Epithelial cell of esophagus (primary cell): ENCODE results near the gene SPATA25.
"Not testable (repeated sequence)": the region's sequence is repeated elsewhere in the genome, so short reads cannot be mapped to it uniquely, and the experiment has no call there.

Source experiments
- DNase-seq: peaks from one replicate; pipeline ENCODE4 v3.0.0; 2010; ENCODE audit warnings: low read depth
- H3K4me3 ChIP-seq: 2 replicates; pipeline ENCODE4 v1.5.1; 2011; ENCODE audit warnings: mild to moderate bottlenecking, low read length, control low read depth
- TF ChIP-seq, protein P1 (sequence below): IDR thresholded peaks from 2 replicates; pipeline ENCODE4 v1.5.1; 2011; ENCODE audit warnings: low read depth, mild to moderate bottlenecking, low read length, control low read depth, inconsistent platforms; ENCODE audit not compliant: insufficient read depth; ENCODE audit errors: missing control alignments

Gene SPATA25, protein sequence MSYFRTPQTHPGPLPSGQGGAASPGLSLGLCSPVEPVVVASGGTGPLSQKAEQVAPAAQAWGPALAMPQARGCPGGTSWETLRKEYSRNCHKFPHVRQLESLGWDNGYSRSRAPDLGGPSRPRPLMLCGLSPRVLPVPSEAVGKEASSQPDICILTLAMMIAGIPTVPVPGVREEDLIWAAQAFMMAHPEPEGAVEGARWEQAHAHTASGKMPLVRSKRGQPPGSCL

DNA sequence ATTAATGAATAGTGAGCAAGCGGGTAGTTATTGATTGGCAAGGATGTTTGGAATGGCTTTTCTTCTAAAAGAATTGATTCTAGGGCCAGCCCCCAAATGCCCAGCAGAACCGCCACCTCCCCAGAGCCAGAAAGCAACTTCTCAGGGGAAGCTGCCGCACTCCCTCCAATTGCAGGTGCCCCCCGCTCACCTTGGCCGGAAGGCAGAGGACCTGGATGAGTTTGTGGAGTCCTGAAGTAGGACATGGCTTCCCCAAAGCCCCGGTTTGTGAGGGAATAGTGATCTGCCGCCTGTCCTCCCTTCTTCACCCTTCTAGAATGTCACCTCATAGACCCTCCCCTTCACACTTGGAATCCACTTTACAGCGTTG lies at the start of gene SPATA25:
Gene SPATA25 (minus strand): TSS at position 277 of the 370 bp plus-strand sequence. CDS start 32 bp downstream, at position 245.
- H3K4me3 ChIP-seq: no peak within 1 kb of the TSS
- DNase-seq: no peak
- TF ChIP-seq, protein P1, sequence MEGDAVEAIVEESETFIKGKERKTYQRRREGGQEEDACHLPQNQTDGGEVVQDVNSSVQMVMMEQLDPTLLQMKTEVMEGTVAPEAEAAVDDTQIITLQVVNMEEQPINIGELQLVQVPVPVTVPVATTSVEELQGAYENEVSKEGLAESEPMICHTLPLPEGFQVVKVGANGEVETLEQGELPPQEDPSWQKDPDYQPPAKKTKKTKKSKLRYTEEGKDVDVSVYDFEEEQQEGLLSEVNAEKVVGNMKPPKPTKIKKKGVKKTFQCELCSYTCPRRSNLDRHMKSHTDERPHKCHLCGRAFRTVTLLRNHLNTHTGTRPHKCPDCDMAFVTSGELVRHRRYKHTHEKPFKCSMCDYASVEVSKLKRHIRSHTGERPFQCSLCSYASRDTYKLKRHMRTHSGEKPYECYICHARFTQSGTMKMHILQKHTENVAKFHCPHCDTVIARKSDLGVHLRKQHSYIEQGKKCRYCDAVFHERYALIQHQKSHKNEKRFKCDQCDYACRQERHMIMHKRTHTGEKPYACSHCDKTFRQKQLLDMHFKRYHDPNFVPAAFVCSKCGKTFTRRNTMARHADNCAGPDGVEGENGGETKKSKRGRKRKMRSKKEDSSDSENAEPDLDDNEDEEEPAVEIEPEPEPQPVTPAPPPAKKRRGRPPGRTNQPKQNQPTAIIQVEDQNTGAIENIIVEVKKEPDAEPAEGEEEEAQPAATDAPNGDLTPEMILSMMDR: no peak

DNA sequence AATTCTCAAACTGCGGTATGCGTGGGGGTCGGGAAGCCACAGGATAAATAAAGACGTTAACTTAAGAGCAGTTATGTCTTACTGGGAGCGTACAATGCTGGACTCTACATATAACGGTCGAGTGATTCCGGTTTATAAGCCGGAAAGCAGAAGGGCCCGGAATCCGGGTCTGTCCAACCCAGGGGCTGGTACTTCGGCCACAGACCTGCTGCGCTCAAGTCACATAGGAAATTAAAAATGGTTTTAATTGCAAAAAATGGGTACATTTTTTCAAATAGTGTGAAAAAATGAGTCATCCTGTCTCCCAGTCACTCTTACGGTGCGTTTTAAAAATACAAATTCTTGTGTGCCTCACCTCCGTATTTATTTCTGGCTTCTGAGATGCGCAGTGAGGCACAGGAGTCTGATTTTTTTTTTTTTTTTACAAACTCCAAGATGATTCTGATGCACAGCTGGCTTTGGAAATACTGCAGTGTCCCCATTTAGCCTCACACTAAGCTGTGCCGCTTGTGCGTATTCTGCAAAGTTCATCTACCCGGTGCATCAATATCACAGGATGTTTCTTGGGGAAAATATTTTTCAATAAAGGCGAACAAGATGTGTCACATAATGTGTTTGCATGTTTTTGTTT lies 48.1 kb upstream of the SPATA25 start:
- DNase-seq: no peak
- TF ChIP-seq, protein P1: no peak
- peak overlapping the region; percentile 95 for H3K4me3 ChIP-seq

DNA sequence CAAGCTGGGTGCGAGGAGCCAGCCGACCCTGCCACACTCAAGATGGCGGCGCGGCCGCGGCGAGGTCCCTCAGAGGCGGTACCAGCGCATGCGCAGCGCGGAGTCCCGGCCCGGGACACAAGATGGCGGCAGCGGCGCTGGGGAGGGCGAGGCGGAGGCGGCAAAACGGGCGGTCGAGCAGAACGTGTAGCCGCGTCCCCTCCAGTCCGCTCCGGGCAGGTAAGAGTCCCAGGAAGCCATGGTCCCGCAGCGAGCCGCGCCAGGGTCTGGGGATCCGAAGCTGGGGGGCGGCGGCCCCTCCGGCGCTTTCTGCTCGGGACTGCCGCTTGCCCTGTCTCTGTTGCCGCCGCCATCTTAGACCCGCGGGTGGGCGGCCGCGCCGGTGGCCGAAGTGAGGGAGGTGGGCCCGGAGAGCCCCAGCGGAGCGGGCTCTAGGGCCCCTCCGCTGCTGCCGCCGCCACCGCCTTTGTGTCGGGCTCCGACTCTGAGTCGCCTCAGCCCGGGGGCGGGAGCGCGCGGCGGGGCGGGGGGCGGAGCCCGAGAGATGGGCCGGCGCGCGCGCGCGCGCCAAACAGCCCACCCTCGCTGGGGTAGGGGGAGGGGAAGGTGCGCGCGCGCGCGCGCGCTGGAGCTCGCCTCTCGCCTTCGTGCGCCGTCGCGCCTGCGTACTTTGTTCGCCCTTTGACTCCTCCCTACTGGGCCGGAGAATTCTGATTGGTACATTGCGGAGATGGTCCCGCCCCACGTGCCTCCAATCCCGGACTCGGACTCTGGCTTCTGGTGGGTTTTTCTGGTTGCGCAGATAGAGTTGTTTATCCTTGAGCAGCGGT lies 47.4 kb upstream of the SPATA25 start, which contains the start of gene PCIF1:
Gene PCIF1 (plus strand): TSS at position 98 of the 830 bp plus-strand sequence. CDS start 4,317 bp downstream, outside the sequence.
- TF ChIP-seq, protein P1: no peak
- peak within 1 kb of the TSS; percentile 95 for H3K4me3 ChIP-seq
- peak; percentile 96 for DNase-seq

DNA sequence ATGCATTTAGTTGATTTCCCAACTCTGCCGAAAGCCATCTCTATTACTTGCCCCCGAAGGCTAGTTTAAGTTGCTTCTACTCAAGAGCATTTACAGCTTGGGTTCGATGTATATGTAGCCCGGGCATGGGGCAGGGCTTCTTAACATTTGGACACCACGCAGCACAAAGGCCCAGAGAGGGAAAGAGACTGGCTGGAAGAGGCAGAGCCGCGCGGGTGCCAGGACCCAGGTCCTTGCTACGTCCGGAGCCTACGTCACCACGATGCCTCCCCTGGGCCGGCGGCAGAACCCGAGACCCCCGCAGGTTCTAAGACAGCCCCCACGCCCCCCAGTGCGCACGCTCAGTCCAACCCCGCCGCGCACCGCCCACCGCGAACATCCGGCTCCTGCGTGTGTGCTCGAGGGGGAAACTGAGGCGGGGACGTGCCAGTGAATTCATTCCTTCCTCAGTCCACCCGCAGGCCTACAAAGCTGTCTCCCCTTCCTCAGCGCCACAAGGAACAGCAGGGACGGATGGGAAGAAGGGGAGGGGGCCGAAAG lies 46.7 kb upstream of the SPATA25 start:
- H3K4me3 ChIP-seq: peak overlapping the region; percentile 92
- no peak for DNase-seq
- TF ChIP-seq, protein P1: no peak

DNA sequence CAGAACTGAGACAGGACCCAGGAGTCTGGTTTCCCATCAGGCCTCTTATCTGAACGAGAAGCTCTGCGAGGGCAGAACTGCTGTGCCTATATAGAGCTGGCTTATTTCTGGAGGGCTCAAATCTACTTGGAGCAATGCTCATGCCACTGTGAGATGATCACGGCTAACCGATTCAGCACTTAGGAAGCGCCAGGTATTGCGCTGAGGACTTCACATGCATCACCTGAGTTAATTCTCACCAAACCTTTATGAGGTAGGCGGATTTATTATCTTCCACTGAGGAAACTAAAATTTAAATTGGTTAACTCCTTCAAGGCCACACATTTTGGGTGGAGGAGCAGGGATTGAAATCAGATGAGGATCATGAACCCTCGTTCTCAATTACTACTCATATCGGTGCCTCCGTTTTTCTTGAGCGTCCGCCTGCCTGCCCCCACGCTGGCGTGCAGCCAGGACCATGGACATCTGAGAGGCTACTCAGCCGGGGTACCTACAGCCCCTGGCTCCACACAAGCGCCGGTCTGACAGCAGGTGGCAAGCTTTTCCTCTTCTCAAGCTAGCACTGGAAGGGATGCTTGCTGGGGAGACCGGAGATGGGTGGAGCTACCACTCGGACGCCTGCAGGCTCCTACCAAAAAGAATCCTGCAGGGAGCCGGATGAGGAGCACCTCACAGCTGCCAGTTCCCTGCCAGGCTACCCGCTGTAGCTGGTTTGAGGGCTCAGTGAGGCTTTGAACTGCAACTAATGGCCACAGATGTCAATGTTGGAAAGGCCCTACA lies 46.0 kb upstream of the SPATA25 start:
- TF ChIP-seq, protein P1: peak; percentile 52
- peak; percentile 79 for DNase-seq
- peak overlapping the region; percentile 92 for H3K4me3 ChIP-seq

DNA sequence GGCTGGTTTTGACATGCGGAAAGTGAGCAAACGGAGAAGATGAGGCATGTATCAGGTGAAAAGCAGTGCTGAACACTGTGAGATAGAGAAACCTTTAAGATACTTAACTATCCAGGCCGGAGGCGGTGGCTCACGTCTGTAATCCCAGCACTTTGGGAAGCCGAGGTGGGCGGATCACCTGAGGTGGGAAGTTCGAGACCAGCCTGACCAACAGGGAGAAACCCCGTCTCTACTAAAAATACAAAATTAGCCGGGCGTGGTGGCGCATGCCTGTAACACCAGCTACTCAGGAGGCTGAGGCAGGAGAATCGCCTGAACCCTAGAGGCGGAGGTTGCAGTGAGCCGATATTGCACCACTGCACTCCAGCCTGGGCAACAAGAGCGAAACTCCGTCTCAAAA lies 44.3 kb upstream of the SPATA25 start:
- not testable (repeated sequence) for H3K4me3 ChIP-seq, DNase-seq
